ENCODE results near the gene HACD2. TPM values are rescaled to one million over a fixed set of nuclear protein-coding genes. Genes with fewer than 3 reads are reported as not detected.

HACD2 gene
- polyA plus RNA-seq, 1 of the 3 experiments (the other 2 are of a cell fraction), result 13.8 TPM

- DNase-seq, result no peak
- Histone ChIP-seq H3K4me1 (ENCODE audit: control insufficient read depth in 1 of 2, insufficient read depth in 2 of 2, low read depth in 1 of 2, low read length in 1 of 2) (no peaks in the 10 kb centered on the region), H3K9me2 (no peaks in the 10 kb centered on the region), H3K9ac (no peak overlapping the region), H3K27ac (ENCODE audit: low read depth in 2 of 2, low read length in 1 of 2) (no peak overlapping the region), H3K79me2 (ENCODE audit: insufficient read depth) (no peaks in the 10 kb centered on the region), H3K4me3 (ENCODE audit: low read depth in 2 of 2, low read length in 1 of 2) (no peak overlapping the region), H4K20me1 (ENCODE audit: insufficient read depth) (no peaks in the 10 kb centered on the region), H3K4me2 (no peak overlapping the region), H3K9me3 (no peaks in the 10 kb centered on the region), H3F3A (replicated peaks; ENCODE audit: insufficient read depth) (no peaks in the 10 kb centered on the region), H3K36me3 (replicated peaks in 1 of 2; ENCODE audit: control insufficient read depth in 1 of 2, insufficient read depth in 2 of 2, low read length in 1 of 2) (no peaks in the 10 kb centered on the region), H3K27me3 (ENCODE audit: insufficient read depth) (peaks cover 16% of the 10 kb centered on the region), H2AFZ (ENCODE audit: low read depth) (no peak overlapping the region)
- ChIA-PET CTCF (interaction anchor here (1.2 to 13.4 kb wide), 2 partner anchors 76 to 152 kb away, joined by 4 to 275 read pairs; no protein-coding TSS in a partner anchor), POLR2A (no interaction called here)
- TF ChIP-seq ELF1 (IDR thresholded peaks at IDR 0.05) (no peak), USF2 (IDR thresholded peaks at IDR 0.05; ENCODE audit: borderline replicate concordance, low read depth, low read length) (no peak), MEF2A (IDR thresholded peaks at IDR 0.05; ENCODE audit: borderline replicate concordance, low read depth) (no peak)
- WGBS (ENCODE audit: low lambda C conversion rate), result 76% methylated on average over 3 of the region's 6 CpGs
Measured at GRCh38 chr3:123483146-123483545, 101.7 kb downstream of the HACD2 start.

- Histone ChIP-seq H3K4me2 (no peak overlapping the region), H3K9ac (no peak overlapping the region), H3K79me2 (ENCODE audit: insufficient read depth) (no peaks in the 10 kb centered on the region), H3F3A (replicated peaks; ENCODE audit: insufficient read depth) (no peaks in the 10 kb centered on the region), H3K27me3 (ENCODE audit: insufficient read depth) (peaks cover 22% of the 10 kb centered on the region), H3K4me1 (ENCODE audit: control insufficient read depth in 1 of 2, insufficient read depth in 2 of 2, low read depth in 1 of 2, low read length in 1 of 2) (no peaks in the 10 kb centered on the region), H3K27ac (ENCODE audit: low read depth in 2 of 2, low read length in 1 of 2) (no peak overlapping the region), H3K36me3 (replicated peaks in 1 of 2; ENCODE audit: control insufficient read depth in 1 of 2, insufficient read depth in 2 of 2, low read length in 1 of 2) (no peaks in the 10 kb centered on the region), H3K9me3 (no peaks in the 10 kb centered on the region), H3K4me3 (ENCODE audit: low read depth in 2 of 2, low read length in 1 of 2) (no peak overlapping the region), H4K20me1 (ENCODE audit: insufficient read depth) (no peaks in the 10 kb centered on the region), H3K9me2 (no peaks in the 10 kb centered on the region), H2AFZ (ENCODE audit: low read depth) (no peak overlapping the region)
- POLR2A ChIA-PET, result no interaction called here
- WGBS (ENCODE audit: low lambda C conversion rate), result 83% methylated on average over 10 of the region's 12 CpGs
- TF ChIP-seq FOSL2 (IDR thresholded peaks at IDR 0.05; ENCODE audit: borderline replicate concordance, low read depth) (no peak), GATA2 (CRISPR knock-in tag; IDR thresholded peaks at IDR 0.05) (no peak), RCOR1 (IDR thresholded peaks at IDR 0.05; ENCODE audit: low read length) (no peak), RAD21 (IDR thresholded peaks at IDR 0.05; ENCODE audit: low read length) (no peak)
- DNase-seq, result no peak
- CTCF ChIA-PET, result interaction anchor here (1.5 to 13.4 kb wide), 2 partner anchors 16 to 151 kb away, joined by 3 to 275 read pairs; no protein-coding TSS in a partner anchor
Measured at GRCh38 chr3:123481722-123482457, 103.0 kb downstream of the HACD2 start.

DNA sequence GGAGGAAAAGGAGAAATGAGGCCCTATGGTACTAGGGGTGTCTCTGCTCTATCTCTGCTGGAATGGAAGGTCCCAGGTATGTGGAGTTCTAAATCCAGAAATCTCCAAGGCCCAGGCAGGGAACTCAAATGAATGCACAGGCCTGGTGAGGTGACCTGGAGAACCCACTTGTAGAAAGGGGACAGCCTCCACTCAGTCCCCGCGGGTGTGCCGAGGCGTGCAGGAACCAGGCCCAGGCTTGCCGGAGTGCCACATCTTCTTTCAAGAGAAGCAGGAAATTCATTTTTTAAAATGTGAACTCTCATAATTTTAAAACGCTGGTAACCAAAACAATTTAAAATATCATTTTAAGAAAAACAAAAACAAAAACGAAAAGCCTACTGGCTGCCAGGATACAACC is 103.8 kb downstream of the HACD2 start:
- Histone ChIP-seq H3K36me3 (replicated peaks in 1 of 2; ENCODE audit: control insufficient read depth in 1 of 2, insufficient read depth in 2 of 2, low read length in 1 of 2) (no peaks in the 10 kb centered on the region), H3K27me3 (ENCODE audit: insufficient read depth) (peaks cover 23% of the 10 kb centered on the region), H3K4me1 (ENCODE audit: control insufficient read depth in 1 of 2, insufficient read depth in 2 of 2, low read depth in 1 of 2, low read length in 1 of 2) (no peaks in the 10 kb centered on the region), H3F3A (replicated peaks; ENCODE audit: insufficient read depth) (no peaks in the 10 kb centered on the region), H2AFZ (ENCODE audit: low read depth) (no peak overlapping the region), H3K9me2 (no peaks in the 10 kb centered on the region), H3K9me3 (no peaks in the 10 kb centered on the region), H4K20me1 (ENCODE audit: insufficient read depth) (no peaks in the 10 kb centered on the region), H3K9ac (no peak overlapping the region), H3K4me2 (no peak overlapping the region), H3K27ac (ENCODE audit: low read depth in 2 of 2, low read length in 1 of 2) (no peak overlapping the region), H3K4me3 (ENCODE audit: low read depth in 2 of 2, low read length in 1 of 2) (no peak overlapping the region), H3K79me2 (ENCODE audit: insufficient read depth) (no peaks in the 10 kb centered on the region)
- TF ChIP-seq FOXJ3 (CRISPR knock-in tag; IDR thresholded peaks at IDR 0.05), result no peak
- TF ChIP-seq TEAD4 (IDR thresholded peaks at IDR 0.05; ENCODE audit: borderline replicate concordance, insufficient read depth), result no peak
- TF ChIP-seq ZBTB33 (IDR thresholded peaks at IDR 0.05; ENCODE audit: borderline replicate concordance, low read depth), result no peak
- CTCF ChIA-PET, result interaction anchor here (1.5 to 1.8 kb wide), 2 partner anchors 9 to 17 kb away, joined by 3 to 7 read pairs; no protein-coding TSS in a partner anchor
- POLR2A ChIA-PET, result no interaction called here
- no peak for DNase-seq
- 83% methylated on average over 7 of the region's 7 CpGs for WGBS (ENCODE audit: low lambda C conversion rate)

Measured in SK-N-SH (cell line).